Measurements from ENCODE around the gene PMFBP1.

PMFBP1 gene, protein sequence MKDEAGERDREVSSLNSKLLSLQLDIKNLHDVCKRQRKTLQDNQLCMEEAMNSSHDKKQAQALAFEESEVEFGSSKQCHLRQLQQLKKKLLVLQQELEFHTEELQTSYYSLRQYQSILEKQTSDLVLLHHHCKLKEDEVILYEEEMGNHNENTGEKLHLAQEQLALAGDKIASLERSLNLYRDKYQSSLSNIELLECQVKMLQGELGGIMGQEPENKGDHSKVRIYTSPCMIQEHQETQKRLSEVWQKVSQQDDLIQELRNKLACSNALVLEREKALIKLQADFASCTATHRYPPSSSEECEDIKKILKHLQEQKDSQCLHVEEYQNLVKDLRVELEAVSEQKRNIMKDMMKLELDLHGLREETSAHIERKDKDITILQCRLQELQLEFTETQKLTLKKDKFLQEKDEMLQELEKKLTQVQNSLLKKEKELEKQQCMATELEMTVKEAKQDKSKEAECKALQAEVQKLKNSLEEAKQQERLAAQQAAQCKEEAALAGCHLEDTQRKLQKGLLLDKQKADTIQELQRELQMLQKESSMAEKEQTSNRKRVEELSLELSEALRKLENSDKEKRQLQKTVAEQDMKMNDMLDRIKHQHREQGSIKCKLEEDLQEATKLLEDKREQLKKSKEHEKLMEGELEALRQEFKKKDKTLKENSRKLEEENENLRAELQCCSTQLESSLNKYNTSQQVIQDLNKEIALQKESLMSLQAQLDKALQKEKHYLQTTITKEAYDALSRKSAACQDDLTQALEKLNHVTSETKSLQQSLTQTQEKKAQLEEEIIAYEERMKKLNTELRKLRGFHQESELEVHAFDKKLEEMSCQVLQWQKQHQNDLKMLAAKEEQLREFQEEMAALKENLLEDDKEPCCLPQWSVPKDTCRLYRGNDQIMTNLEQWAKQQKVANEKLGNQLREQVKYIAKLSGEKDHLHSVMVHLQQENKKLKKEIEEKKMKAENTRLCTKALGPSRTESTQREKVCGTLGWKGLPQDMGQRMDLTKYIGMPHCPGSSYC

DNA sequence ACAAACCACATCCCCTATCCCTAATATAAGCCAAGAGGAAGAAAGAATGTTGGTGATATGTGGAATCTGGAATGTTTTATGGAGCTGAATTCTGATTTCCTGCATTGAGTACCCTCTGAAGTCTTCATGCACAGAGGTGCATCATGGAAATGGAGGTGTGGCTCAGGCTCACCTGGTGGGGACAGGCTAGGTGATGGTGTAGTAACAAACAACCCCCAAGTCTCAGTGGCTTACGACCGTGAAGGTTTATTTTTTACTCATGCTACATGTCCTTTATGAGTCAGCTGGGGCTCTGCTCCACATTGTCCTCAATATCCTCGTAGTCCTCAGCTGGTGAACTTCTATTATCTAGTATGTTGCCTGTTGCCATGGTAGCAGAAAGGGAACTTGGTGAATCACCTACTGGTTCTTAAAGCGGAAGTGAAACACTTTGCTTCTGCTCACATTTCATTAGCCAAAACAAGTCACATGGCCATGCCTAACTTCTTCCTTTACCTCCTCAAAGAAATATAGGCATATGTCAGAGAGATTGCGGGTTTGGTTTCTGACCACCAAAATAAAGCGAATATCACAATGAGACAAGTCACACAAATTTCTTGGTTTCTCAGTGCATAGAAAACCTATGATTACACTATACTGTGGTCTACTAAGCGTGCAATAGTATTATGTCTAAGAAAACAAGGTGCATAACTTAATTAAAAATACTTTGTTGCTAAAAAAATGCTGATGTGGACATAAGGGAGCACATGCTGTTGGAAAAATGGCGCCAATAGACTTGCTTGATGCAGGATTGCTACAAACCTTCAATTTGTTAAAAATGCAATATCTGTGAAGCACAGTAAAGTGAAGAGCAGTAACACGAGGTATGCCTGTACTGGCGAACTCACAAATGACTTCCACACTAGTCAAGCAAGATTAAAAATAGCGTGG is at the start of gene PMFBP1:
Gene PMFBP1 (minus strand): TSS at position 51 of the 930 bp plus-strand sequence. CDS start 947 bp downstream, outside the sequence.
- H3K4me3 ChIP-seq (ENCODE audit: low read depth, low read length), result no peak within 1 kb of the TSS
- DNase-seq (ENCODE audit: low read depth), result peak; percentile 89
- TF ChIP-seq, protein P1, sequence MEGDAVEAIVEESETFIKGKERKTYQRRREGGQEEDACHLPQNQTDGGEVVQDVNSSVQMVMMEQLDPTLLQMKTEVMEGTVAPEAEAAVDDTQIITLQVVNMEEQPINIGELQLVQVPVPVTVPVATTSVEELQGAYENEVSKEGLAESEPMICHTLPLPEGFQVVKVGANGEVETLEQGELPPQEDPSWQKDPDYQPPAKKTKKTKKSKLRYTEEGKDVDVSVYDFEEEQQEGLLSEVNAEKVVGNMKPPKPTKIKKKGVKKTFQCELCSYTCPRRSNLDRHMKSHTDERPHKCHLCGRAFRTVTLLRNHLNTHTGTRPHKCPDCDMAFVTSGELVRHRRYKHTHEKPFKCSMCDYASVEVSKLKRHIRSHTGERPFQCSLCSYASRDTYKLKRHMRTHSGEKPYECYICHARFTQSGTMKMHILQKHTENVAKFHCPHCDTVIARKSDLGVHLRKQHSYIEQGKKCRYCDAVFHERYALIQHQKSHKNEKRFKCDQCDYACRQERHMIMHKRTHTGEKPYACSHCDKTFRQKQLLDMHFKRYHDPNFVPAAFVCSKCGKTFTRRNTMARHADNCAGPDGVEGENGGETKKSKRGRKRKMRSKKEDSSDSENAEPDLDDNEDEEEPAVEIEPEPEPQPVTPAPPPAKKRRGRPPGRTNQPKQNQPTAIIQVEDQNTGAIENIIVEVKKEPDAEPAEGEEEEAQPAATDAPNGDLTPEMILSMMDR (IDR thresholded peaks at IDR 0.05; ENCODE audit: low read depth, low read length, missing control alignments), result no peak

DNA sequence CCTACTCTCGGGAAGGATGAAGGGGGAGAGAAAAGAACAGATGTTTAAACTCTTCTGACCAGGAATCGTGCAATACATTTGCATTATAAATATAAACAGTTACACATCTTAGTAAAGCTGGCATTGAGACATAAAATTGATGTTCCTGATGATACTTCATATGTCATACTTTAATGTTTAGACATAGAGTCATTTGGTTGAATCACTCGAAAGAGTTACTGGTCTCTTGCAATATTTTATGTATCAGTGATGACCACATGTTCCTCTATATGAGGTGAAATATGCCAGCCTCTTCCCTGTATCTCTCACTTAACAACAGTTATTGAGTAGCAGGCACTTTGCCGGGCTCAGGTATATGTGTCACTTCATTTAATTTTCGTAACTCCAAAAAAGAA is 49.7 kb upstream of the PMFBP1 start:
- no peak overlapping the region for H3K4me3 ChIP-seq (ENCODE audit: low read depth, low read length)

DNA sequence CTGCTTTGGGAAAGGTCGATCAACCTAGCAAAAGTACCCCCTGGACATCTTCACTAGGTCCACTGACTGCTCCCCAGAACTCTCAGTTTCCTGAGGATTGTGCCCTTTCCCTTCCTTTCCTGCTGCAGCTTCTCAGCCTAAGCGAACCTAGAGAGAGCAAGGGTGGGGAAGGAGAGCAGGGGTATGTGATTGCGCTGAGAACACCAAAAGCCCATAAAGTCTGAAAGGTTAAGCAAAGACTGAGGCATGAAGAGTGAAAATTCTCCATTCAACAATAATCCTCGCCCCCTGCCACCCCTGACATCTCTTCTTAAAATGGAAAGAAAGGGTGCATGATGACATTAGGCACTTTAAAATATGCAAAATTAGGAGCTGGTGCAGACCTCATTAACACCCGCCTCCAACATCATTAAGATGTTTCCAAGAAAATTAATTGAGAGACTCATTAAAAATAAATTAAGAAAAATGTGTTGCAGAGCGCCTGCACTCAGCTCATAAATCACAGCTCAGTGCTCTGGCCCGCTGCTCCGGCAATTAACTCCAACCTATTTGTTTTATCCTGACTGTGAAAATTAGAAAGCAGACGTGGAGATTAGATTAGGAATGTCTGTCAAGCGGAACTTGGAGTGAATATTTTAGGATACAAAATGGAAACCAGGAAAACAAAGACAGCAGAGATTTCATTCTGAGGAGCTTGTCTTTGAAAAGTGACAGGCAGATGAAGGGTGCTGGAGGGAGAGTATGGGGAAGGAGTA is 49.1 kb upstream of the PMFBP1 start:
- TF ChIP-seq, protein P1 (IDR thresholded peaks at IDR 0.05; ENCODE audit: low read depth, low read length, missing control alignments), result no peak
- H3K4me3 ChIP-seq (ENCODE audit: low read depth, low read length), result no peak overlapping the region
- no peak for DNase-seq (ENCODE audit: low read depth)

More for the DNA sequence above, 49.7 kb upstream of the PMFBP1 start:
- TF ChIP-seq, protein P1 (IDR thresholded peaks at IDR 0.05; ENCODE audit: low read depth, low read length, missing control alignments), result no peak
- DNase-seq (ENCODE audit: low read depth), result no peak

DNA sequence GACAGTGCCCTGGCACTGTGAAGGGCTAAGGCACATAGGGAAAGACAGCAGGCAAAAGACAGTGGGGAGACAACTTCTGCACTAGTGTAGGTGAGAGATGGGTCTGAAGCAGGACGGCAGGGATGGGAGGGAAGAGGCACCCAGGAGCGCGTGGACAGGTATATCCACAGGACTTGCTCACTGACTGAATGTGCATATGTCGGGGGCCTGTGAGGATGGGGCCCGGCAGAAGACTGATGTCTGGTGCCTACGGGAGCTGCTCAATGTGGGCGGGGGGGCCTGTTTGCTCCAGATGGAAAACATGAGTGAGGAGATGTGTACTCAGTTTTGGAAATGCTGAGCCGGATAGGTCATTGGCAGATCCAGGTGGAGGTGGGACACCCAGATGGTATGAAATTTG is 47.3 kb upstream of the PMFBP1 start:
- TF ChIP-seq, protein P1 (IDR thresholded peaks at IDR 0.05; ENCODE audit: low read depth, low read length, missing control alignments), result no peak
- no peak overlapping the region for H3K4me3 ChIP-seq (ENCODE audit: low read depth, low read length)
- DNase-seq (ENCODE audit: low read depth), result no peak

DNA sequence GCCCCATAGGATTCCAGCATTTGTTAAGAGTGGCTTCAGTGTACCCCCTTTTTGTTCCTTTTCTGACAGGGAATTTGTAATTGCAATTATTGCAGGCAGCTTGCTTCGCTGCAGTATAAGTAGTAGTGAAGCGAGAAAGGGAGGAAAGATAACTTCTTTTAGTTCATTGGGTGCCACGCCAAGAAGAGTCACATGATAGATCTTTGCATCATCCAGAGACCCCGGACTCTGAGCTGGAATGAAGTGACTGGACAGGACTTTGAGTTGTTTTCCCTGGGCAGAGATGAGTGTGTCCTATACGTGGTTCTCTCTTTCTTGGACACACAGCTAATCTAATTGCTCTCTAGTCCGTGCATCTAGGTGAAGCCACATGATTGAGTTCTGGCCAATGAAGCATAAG is 44.8 kb upstream of the PMFBP1 start:
- no peak for DNase-seq (ENCODE audit: low read depth)
- H3K4me3 ChIP-seq (ENCODE audit: low read depth, low read length), result no peak overlapping the region
- TF ChIP-seq, protein P1 (IDR thresholded peaks at IDR 0.05; ENCODE audit: low read depth, low read length, missing control alignments), result no peak
